ENCODE measurements around the gene MTMR10.

The MTMR10 gene

DNA sequence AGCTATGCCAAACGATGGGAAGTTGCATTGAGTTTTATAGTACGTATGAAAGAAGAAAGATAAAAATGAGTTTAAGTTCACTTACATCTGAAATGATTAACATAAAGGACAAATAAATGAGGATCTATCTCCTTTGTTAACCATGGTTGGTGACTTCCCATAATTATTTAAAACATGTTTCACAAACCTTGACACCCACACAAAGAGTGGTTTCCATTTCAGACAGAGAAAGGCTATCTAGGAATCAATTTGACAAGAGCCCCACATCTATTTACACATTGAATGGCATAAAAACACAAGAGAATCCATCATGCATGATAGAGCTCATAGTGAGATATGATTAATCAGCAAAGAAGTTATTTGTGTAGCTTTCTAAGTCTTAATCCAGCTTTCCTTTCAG is 14.2 kb upstream of the MTMR10 start:
- no peaks in the 10 kb centered on the region for H3K36me3 Mint-ChIP-seq (ENCODE audit: low read depth)
- no peaks in the 10 kb centered on the region for H3K4me1 Mint-ChIP-seq

DNA sequence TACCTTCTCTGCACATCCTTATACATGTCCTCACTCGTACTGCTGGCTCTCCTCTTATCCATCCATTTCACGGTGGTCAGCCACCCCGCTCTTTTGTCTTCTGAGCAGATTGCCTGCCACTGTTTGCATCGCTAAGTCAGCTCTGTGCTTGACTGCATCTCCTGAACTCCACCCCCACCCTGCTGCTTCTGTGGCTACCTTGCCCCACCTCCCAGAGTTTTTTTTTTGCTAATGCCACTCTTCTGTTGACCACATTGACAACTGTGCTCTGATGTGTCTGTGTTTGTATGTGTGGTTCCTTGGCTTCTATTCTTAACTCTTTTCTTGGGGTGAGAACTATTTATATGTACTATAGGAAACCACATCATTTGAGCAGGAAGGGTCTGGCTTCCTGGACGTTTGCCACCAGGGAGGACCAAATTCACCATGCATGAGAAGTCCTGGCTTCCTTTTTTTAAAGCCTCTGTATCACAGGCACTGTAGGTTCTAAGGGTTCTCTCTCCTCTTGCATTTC is 12.8 kb upstream of the MTMR10 start:
- Mint-ChIP-seq H3K9me3 (no peaks in the 10 kb centered on the region), H3K27ac (no peak overlapping the region), H3K4me1 (no peaks in the 10 kb centered on the region), H3K36me3 (ENCODE audit: low read depth) (no peaks in the 10 kb centered on the region), H3K4me3 (no peak overlapping the region), H3K27me3 (ENCODE audit: low read depth) (peaks cover 5% of the 10 kb centered on the region)
- TF ChIP-seq, protein P1, sequence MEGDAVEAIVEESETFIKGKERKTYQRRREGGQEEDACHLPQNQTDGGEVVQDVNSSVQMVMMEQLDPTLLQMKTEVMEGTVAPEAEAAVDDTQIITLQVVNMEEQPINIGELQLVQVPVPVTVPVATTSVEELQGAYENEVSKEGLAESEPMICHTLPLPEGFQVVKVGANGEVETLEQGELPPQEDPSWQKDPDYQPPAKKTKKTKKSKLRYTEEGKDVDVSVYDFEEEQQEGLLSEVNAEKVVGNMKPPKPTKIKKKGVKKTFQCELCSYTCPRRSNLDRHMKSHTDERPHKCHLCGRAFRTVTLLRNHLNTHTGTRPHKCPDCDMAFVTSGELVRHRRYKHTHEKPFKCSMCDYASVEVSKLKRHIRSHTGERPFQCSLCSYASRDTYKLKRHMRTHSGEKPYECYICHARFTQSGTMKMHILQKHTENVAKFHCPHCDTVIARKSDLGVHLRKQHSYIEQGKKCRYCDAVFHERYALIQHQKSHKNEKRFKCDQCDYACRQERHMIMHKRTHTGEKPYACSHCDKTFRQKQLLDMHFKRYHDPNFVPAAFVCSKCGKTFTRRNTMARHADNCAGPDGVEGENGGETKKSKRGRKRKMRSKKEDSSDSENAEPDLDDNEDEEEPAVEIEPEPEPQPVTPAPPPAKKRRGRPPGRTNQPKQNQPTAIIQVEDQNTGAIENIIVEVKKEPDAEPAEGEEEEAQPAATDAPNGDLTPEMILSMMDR (IDR thresholded peaks at IDR 0.05; ENCODE audit: unreplicated experiment in 3 of 3), result no peak

More for the DNA sequence above, 14.2 kb upstream of the MTMR10 start:
- TF ChIP-seq, protein P1 (IDR thresholded peaks at IDR 0.05; ENCODE audit: unreplicated experiment in 3 of 3), result no peak
- H3K27me3 Mint-ChIP-seq (ENCODE audit: low read depth), result peaks cover 5% of the 10 kb centered on the region
- H3K27ac Mint-ChIP-seq, result no peak overlapping the region
- no peak overlapping the region for H3K4me3 Mint-ChIP-seq
- no peaks in the 10 kb centered on the region for H3K9me3 Mint-ChIP-seq

DNA sequence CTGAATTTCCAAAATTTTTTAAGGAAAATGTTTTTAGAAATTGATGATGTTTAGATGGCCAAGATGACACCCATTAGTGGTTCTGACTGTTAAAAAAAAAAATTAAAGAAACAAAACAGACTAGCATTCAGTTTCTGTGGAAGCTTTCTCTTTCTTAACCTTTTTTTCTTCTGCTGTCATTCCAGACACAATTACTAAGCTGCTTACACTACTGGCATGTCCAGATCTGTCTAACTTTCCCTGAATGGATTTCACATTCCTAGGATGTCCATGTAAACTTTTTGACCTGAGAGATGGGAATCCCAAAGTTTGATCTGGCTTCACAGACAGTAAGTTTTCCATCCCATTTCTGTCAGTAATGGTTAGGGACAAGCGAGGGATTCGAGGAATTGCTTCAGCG is 10.3 kb upstream of the MTMR10 start:
- no peaks in the 10 kb centered on the region for H3K9me3 Mint-ChIP-seq
- H3K27ac Mint-ChIP-seq, result no peak overlapping the region
- TF ChIP-seq, protein P1 (IDR thresholded peaks at IDR 0.05; ENCODE audit: unreplicated experiment in 3 of 3), result no peak
- H3K4me3 Mint-ChIP-seq, result no peak overlapping the region
- H3K27me3 Mint-ChIP-seq (ENCODE audit: low read depth), result peaks cover 5% of the 10 kb centered on the region
- H3K36me3 Mint-ChIP-seq (ENCODE audit: low read depth), result no peaks in the 10 kb centered on the region
- H3K4me1 Mint-ChIP-seq, result no peaks in the 10 kb centered on the region

DNA sequence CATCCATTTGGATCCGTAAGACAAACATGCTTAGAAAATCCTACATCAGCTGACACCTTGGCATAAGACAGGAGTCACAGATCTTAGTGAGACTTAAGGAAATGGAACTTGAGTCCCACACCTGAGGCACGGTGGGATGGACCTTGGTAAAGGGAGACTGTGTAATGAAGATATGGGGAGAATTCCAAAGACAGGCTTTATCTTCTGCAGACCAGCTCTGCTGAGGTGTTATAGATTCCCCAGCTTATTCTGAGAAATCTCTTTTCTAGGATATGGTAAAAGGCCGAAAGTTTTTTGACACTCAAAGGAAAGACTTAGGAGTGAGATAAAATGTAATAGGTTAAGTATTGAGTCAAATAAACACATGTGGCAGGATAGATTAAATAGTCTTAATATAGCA is 8.3 kb upstream of the MTMR10 start:
- no peaks in the 10 kb centered on the region for H3K4me1 Mint-ChIP-seq
- TF ChIP-seq, protein P1 (IDR thresholded peaks at IDR 0.05; ENCODE audit: unreplicated experiment in 3 of 3), result no peak
- H3K27ac Mint-ChIP-seq, result no peak overlapping the region
- no peaks in the 10 kb centered on the region for H3K27me3 Mint-ChIP-seq (ENCODE audit: low read depth)
- peaks cover 3% of the 10 kb centered on the region for H3K9me3 Mint-ChIP-seq
- no peaks in the 10 kb centered on the region for H3K36me3 Mint-ChIP-seq (ENCODE audit: low read depth)
- no peak overlapping the region for H3K4me3 Mint-ChIP-seq

DNA sequence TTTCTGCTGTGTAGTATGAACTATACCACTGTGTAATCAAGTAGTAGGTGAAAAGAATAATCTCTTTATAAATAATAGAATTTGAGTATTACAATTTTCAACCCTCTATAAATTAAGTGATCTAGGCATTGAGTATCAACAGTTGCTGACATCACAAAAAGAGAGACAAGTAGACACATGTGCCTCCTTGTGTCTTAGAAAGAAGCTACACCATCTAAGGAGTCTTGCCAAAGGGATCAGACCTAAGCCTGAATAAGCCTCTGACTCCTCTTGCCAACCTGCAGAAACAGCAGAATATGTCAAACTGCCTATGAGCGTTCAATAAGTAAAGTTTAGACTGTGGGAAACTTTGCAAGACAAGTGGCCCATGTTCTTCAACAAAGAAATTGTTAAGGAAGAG is 5.8 kb upstream of the MTMR10 start:
- no peak overlapping the region for H3K4me3 Mint-ChIP-seq
- H3K4me1 Mint-ChIP-seq, result no peaks in the 10 kb centered on the region
- no peaks in the 10 kb centered on the region for H3K36me3 Mint-ChIP-seq (ENCODE audit: low read depth)
- peaks cover 3% of the 10 kb centered on the region for H3K9me3 Mint-ChIP-seq
- H3K27ac Mint-ChIP-seq, result no peak overlapping the region
- TF ChIP-seq, protein P1 (IDR thresholded peaks at IDR 0.05; ENCODE audit: unreplicated experiment in 3 of 3), result no peak
- H3K27me3 Mint-ChIP-seq (ENCODE audit: low read depth), result no peaks in the 10 kb centered on the region

DNA sequence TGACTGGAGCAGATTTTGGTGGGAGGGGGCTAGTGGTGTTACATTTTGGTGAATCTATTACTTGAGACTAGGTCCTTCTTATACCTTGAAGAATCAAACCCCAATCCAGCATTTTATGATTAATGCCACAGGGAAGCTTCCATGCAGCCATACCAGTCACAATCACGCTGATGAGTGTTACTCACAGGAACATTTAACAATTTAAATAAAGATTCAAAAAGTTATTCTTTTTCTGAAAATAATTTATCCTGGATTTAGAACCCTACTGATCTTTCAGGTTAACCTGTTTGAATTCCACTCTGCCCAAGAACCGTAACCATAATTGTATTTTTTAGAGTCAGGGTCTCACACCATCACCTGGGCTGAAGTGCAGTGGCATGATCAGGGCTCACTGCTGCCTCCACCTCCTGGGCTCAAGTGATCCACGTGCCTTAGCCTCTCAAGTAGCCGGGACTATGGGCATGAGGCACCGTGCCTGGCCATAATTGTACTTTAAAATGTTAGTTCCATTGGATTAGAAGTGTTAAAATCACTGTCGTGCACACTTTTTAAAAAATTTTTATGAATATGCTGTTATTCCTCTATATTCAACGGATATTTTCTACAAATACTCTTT is 929 bp upstream of the MTMR10 start:
- Mint-ChIP-seq H3K36me3 (ENCODE audit: low read depth) (peaks cover 5% of the 10 kb centered on the region), H3K4me1 (peaks cover 20% of the 10 kb centered on the region), H3K4me3 (peak overlapping the region; percentile 86 to 90 (median 90)), H3K27me3 (ENCODE audit: low read depth) (no peaks in the 10 kb centered on the region), H3K9me3 (peaks cover 3% of the 10 kb centered on the region), H3K27ac (peak overlapping the region; percentile 86 to 97 (median 95))
- TF ChIP-seq, protein P1 (IDR thresholded peaks at IDR 0.05; ENCODE audit: unreplicated experiment in 3 of 3), result no peak
